ENCODE data around the gene KRT77. TPM values are rescaled to one million over a fixed set of nuclear protein-coding genes. Genes with fewer than 3 reads are reported as not detected.

KRT77 gene
- polyA plus RNA-seq, 1 donor from 2014 or later, result not detected

DNA sequence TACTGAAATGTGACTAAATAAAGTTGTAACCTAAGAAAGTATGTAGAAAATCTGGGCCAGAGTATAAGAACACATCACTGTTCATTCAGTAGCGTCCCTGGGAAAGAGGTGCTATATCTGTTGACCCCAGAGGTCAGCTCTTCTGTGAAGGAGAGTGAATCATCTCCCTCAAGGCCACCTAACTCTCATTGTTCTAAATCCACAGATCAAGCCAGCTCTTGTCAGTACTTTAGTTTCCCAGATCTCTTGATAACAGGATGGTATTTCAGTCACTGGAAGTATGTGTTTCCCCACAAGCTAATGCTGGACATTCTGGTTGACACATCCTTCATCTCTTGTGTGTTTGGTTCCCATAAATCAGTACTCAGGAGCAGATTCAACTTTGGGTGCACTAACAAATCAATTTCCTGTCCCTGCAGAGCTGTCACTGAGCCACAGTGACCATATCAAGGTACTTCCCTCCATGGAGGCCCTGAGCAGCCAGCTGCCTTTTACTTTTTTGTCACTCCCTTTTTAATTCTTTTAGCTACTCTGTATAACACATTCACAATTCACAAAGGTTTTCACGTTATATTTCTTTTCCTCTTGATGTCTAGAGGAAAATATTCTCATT lies 30.9 kb downstream of the KRT77 start:
- H4K20me1 ChIP-seq (ENCODE audit: insufficient read depth), result no peaks in the 10 kb centered on the region
- no peak overlapping the region for H3K27ac ChIP-seq (ENCODE audit: low read length)
- TF ChIP-seq EZH2 (IDR thresholded peaks at IDR 0.05; ENCODE audit: borderline replicate concordance, insufficient read depth, low read length, poor library complexity, severe bottlenecking), result no peak
- no peaks in the 10 kb centered on the region for H3K27me3 ChIP-seq (ENCODE audit: insufficient read depth, low read depth, low read length)
- no peaks in the 10 kb centered on the region for H3K9me2 ChIP-seq (ENCODE audit: insufficient read depth, low read length)
- no peaks in the 10 kb centered on the region for H3K79me2 ChIP-seq (replicated peaks; ENCODE audit: insufficient read depth, low read length)
- H3F3A ChIP-seq (ENCODE audit: insufficient read depth, low read length, poor library complexity, severe bottlenecking), result no peaks in the 10 kb centered on the region
- no peak overlapping the region for H3K4me3 ChIP-seq (ENCODE audit: low read length)
- H3K36me3 ChIP-seq (ENCODE audit: insufficient read depth, low read length), result no peaks in the 10 kb centered on the region
- no peaks in the 10 kb centered on the region for H3K9me3 ChIP-seq (ENCODE audit: low read length)
- H3K4me2 ChIP-seq (ENCODE audit: low read length), result no peak overlapping the region
- no peak overlapping the region for H2AFZ ChIP-seq (ENCODE audit: low read depth, low read length)
- H3K9ac ChIP-seq (ENCODE audit: low read length), result no peak overlapping the region

DNA sequence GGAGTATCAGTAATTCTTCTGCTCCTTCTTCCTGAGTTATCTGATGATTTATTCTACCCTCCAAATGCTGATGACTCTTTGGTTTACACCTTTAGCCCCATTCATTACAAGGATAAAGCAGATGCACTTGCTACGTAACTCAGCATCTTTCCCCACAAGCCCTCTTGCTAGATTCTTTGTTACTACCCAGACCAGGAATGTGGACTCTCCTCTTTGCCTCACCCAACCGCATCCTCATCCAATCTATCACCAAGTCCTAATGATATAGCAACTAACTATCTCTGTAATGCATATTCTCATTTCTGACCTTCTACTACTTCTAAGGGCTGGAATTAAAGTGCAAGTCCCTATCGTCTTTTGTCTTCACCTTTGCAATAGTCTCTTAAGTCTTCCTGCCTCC lies 32.4 kb downstream of the KRT77 start:
- Histone ChIP-seq H2AFZ (ENCODE audit: low read depth, low read length) (no peak overlapping the region), H4K20me1 (ENCODE audit: insufficient read depth) (no peaks in the 10 kb centered on the region), H3K9ac (ENCODE audit: low read length) (no peak overlapping the region), H3K9me2 (ENCODE audit: insufficient read depth, low read length) (no peaks in the 10 kb centered on the region), H3K79me2 (replicated peaks; ENCODE audit: insufficient read depth, low read length) (no peaks in the 10 kb centered on the region), H3K27ac (ENCODE audit: low read length) (no peak overlapping the region), H3K9me3 (ENCODE audit: low read length) (no peaks in the 10 kb centered on the region), H3K4me3 (ENCODE audit: low read length) (no peak overlapping the region), H3K36me3 (ENCODE audit: insufficient read depth, low read length) (no peaks in the 10 kb centered on the region), H3F3A (ENCODE audit: insufficient read depth, low read length, poor library complexity, severe bottlenecking) (no peaks in the 10 kb centered on the region), H3K27me3 (ENCODE audit: insufficient read depth, low read depth, low read length) (no peaks in the 10 kb centered on the region), H3K4me2 (ENCODE audit: low read length) (no peak overlapping the region)
- TF ChIP-seq SMC3 (conservative IDR thresholded peaks at IDR 0.05; ENCODE audit: poor library complexity) (no peak), EZH2 (IDR thresholded peaks at IDR 0.05; ENCODE audit: borderline replicate concordance, insufficient read depth, low read length, poor library complexity, severe bottlenecking) (no peak), RAD21 (conservative IDR thresholded peaks at IDR 0.05) (no peak), POLR2AphosphoS5 (IDR thresholded peaks at IDR 0.05) (no peak), TAF1 (IDR thresholded peaks at IDR 0.05; ENCODE audit: low read depth) (no peak), EP300 (conservative IDR thresholded peaks at IDR 0.05; ENCODE audit: poor library complexity, severe bottlenecking) (no peak), MXI1 (conservative IDR thresholded peaks at IDR 0.05; ENCODE audit: poor library complexity, severe bottlenecking) (no peak)
- TF ChIP-seq, protein P1, sequence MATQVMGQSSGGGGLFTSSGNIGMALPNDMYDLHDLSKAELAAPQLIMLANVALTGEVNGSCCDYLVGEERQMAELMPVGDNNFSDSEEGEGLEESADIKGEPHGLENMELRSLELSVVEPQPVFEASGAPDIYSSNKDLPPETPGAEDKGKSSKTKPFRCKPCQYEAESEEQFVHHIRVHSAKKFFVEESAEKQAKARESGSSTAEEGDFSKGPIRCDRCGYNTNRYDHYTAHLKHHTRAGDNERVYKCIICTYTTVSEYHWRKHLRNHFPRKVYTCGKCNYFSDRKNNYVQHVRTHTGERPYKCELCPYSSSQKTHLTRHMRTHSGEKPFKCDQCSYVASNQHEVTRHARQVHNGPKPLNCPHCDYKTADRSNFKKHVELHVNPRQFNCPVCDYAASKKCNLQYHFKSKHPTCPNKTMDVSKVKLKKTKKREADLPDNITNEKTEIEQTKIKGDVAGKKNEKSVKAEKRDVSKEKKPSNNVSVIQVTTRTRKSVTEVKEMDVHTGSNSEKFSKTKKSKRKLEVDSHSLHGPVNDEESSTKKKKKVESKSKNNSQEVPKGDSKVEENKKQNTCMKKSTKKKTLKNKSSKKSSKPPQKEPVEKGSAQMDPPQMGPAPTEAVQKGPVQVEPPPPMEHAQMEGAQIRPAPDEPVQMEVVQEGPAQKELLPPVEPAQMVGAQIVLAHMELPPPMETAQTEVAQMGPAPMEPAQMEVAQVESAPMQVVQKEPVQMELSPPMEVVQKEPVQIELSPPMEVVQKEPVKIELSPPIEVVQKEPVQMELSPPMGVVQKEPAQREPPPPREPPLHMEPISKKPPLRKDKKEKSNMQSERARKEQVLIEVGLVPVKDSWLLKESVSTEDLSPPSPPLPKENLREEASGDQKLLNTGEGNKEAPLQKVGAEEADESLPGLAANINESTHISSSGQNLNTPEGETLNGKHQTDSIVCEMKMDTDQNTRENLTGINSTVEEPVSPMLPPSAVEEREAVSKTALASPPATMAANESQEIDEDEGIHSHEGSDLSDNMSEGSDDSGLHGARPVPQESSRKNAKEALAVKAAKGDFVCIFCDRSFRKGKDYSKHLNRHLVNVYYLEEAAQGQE (IDR thresholded peaks at IDR 0.05; ENCODE audit: borderline replicate concordance), result no peak
- TF ChIP-seq, protein P2, sequence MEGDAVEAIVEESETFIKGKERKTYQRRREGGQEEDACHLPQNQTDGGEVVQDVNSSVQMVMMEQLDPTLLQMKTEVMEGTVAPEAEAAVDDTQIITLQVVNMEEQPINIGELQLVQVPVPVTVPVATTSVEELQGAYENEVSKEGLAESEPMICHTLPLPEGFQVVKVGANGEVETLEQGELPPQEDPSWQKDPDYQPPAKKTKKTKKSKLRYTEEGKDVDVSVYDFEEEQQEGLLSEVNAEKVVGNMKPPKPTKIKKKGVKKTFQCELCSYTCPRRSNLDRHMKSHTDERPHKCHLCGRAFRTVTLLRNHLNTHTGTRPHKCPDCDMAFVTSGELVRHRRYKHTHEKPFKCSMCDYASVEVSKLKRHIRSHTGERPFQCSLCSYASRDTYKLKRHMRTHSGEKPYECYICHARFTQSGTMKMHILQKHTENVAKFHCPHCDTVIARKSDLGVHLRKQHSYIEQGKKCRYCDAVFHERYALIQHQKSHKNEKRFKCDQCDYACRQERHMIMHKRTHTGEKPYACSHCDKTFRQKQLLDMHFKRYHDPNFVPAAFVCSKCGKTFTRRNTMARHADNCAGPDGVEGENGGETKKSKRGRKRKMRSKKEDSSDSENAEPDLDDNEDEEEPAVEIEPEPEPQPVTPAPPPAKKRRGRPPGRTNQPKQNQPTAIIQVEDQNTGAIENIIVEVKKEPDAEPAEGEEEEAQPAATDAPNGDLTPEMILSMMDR (IDR thresholded peaks at IDR 0.05; ENCODE audit: poor library complexity, severe bottlenecking), result no peak

All from neural cell (in vitro differentiated cells).